Breast epithelium (tissue), 4 donors: ENCODE data around the gene PRTFDC1. TPM values are rescaled to one million over a fixed set of nuclear protein-coding genes. Genes with fewer than 3 reads are reported as not detected.

Experiments used
- DNase-seq, 2 donors: peaks; one replicate each; pipeline ENCODE4 v3.0.0-alpha.2; 2019; ENCODE audit warnings: low spot score in 2 of 2
- H3K27ac ChIP-seq, 2 donors: fragments of 200-600 bp; sonication (generic) in 1 of 2; one replicate each; pipeline ENCODE4 v1.5.1; 2016 to 2019; ENCODE audit warnings: mild to moderate bottlenecking in 1 of 2
- H3K27me3 ChIP-seq, 2 donors: fragments of 200-600 bp; sonication (generic) in 1 of 2; one replicate each; pipeline versions ENCODE4 v1.5.1 to v1.6.0; 2017 to 2019; ENCODE audit warnings: control low read depth in 1 of 2, mild to moderate bottlenecking in 1 of 2
- H3K36me3 ChIP-seq: fragments of 200-600 bp; one replicate; pipeline ENCODE4 v1.5.1; 2019
- H3K4me1 ChIP-seq, 2 donors: fragments of 200-600 bp; sonication (generic); one replicate each; pipeline ENCODE4 v1.5.1; 2016 to 2019; ENCODE audit warnings: control low read depth in 1 of 2
- H3K4me3 ChIP-seq, 3 donors: fragments of 200-600 bp; sonication (generic); 1 replicate in 2 of 3; 2 replicates in 1 of 3; pipeline ENCODE4 v1.5.1; 2016 to 2019; ENCODE audit warnings: mild to moderate bottlenecking in 3 of 3, moderate library complexity in 2 of 3
- H3K9me3 ChIP-seq, 2 donors: fragments of 200-600 bp; sonication (generic) in 1 of 2; one replicate each; pipeline ENCODE4 v1.5.1; 2016 to 2019; ENCODE audit warnings: control low read depth in 1 of 2
- POLR2A ChIP-seq: fragments of 450-650 bp; IDR thresholded peaks from one replicate; pipeline ENCODE4 v1.6.1; 2016; ENCODE audit warnings: antibody characterized with exemption, mild to moderate bottlenecking, moderate library complexity
- POLR2AphosphoS5 ChIP-seq, 3 donors: sonication (generic); formaldehyde crosslinking; IDR thresholded peaks; one replicate each; pipeline ENCODE4 v1.6.1; 2017; ENCODE audit warnings: antibody characterized with exemption in 3 of 3
- intact Hi-C: fragments of 100-400 bp; cut with DNase I; formaldehyde crosslinking; loops from one replicate; pipeline ENCODE4 v1.15.1; 2023; ENCODE audit warnings: low total_unique reads
- total RNA-seq, 3 donors: library from RNA; depleted of rRNA; stranded (reverse); fragments of >200 nt; gene quantifications; one replicate each; pipeline ENCODE4 v1.1.0, GENCODE V29; 2016
- TF ChIP-seq, protein P1 (sequence below), 3 donors: fragments of 450-650 bp; IDR thresholded peaks; one replicate each; pipeline ENCODE4 v1.5.1; 2016 to 2017; ENCODE audit warnings: antibody characterized with exemption in 3 of 3, mild to moderate bottlenecking in 3 of 3, moderate library complexity in 3 of 3

Gene PRTFDC1
- total RNA-seq, 3 donors from 2014 or later, result 2.6 to 6.6 (median 3.3) TPM

DNA sequence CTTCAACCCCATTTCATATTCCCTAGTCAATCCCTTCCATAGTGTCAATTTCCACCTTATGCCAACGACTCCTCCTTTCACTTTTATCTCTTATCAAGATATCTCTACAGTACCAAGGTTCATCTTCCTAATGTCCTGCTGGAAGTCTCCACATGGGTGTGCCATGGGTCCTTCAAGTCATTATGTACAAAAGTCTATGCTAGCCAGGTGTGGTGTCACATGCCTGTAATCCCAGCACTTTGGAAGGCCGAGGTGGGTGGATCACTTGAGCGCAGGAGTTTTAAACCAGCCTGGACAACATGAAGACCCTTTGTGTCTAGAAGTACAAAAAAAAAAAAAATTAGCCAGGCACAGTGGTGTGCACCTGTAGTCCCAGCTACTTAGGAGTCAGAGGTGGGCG, 47.6 kb downstream of the PRTFDC1 start:
- intact Hi-C loops, result no loop called here
- Histone ChIP-seq H3K4me3 (no peak overlapping the region), H3K36me3 (no peaks in the 10 kb centered on the region), H3K27ac (no peak overlapping the region), H3K27me3 (no peaks in the 10 kb centered on the region), H3K9me3 (no peaks in the 10 kb centered on the region), H3K4me1 (no peaks in the 10 kb centered on the region)
- DNase-seq, result no peak
- TF ChIP-seq POLR2AphosphoS5 (IDR thresholded peaks at IDR 0.05) (no peak), POLR2A (no peak)
- TF ChIP-seq, protein P1, sequence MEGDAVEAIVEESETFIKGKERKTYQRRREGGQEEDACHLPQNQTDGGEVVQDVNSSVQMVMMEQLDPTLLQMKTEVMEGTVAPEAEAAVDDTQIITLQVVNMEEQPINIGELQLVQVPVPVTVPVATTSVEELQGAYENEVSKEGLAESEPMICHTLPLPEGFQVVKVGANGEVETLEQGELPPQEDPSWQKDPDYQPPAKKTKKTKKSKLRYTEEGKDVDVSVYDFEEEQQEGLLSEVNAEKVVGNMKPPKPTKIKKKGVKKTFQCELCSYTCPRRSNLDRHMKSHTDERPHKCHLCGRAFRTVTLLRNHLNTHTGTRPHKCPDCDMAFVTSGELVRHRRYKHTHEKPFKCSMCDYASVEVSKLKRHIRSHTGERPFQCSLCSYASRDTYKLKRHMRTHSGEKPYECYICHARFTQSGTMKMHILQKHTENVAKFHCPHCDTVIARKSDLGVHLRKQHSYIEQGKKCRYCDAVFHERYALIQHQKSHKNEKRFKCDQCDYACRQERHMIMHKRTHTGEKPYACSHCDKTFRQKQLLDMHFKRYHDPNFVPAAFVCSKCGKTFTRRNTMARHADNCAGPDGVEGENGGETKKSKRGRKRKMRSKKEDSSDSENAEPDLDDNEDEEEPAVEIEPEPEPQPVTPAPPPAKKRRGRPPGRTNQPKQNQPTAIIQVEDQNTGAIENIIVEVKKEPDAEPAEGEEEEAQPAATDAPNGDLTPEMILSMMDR (IDR thresholded peaks at IDR 0.05), result no peak

DNA sequence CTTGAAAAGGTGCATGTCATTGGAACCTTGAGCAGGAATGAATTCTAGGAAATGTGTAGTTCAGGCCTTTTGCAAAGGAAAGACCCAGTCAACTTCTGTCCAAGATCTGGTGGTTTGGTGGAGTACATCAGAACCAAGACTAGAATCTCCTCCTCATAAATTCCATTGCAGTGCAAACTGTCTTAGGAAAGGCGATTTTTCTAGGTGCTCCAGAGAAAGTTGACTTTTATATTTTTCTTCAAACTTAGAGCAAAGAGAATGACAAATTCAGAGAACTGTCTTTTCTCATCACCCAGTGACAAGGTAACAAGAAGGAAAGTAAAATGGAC, 50.0 kb downstream of the PRTFDC1 start:
- Histone ChIP-seq H3K9me3 (no peaks in the 10 kb centered on the region), H3K27ac (no peak overlapping the region), H3K27me3 (no peaks in the 10 kb centered on the region), H3K4me1 (no peaks in the 10 kb centered on the region), H3K4me3 (no peak overlapping the region), H3K36me3 (no peaks in the 10 kb centered on the region)
- no peak for DNase-seq
- TF ChIP-seq, protein P1 (IDR thresholded peaks at IDR 0.05), result no peak
- TF ChIP-seq POLR2AphosphoS5 (IDR thresholded peaks at IDR 0.05) (no peak), POLR2A (no peak)
- intact Hi-C loops, result no loop called here

DNA sequence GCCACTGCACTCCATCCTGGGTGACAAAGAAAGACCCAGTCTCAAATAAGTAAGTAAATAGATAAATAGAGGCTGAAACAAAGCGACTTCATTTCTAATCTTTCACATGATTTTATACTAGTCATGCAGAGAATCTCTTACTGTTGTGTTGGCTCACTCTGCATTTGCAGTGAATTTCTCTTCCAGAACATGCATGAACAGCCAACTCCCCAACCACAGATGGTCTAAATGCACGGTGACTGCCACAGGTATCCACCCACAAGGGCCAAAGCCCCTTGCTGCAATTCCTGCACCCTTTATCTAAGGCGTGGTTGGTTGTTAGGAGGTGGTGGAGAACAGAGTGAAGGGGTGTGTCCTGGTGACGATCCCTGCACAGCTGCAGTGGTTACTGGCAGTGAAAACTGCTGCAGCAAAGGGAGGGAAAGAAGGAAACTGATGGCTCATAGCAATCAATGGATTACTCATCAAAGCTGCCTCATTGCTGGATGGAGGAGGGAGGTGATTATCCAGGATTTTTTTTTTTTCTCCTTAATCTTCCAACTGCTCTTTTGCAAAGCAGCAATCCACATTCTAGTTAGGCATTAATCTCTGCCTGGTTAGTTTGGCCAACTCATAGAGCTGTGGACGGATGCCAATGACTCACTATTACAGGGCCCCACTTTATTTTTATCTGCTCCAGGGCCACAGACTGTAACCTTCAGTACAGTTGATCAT, 50.6 kb downstream of the PRTFDC1 start:
- Histone ChIP-seq H3K4me1 (no peaks in the 10 kb centered on the region), H3K36me3 (no peaks in the 10 kb centered on the region), H3K27ac (no peak overlapping the region), H3K27me3 (no peaks in the 10 kb centered on the region), H3K9me3 (no peaks in the 10 kb centered on the region), H3K4me3 (no peak overlapping the region)
- intact Hi-C loops, result no loop called here
- no peak for DNase-seq
- no peak for TF ChIP-seq POLR2AphosphoS5 (IDR thresholded peaks at IDR 0.05)
- TF ChIP-seq, protein P1 (IDR thresholded peaks at IDR 0.05), result no peak
- no peak for TF ChIP-seq POLR2A

DNA sequence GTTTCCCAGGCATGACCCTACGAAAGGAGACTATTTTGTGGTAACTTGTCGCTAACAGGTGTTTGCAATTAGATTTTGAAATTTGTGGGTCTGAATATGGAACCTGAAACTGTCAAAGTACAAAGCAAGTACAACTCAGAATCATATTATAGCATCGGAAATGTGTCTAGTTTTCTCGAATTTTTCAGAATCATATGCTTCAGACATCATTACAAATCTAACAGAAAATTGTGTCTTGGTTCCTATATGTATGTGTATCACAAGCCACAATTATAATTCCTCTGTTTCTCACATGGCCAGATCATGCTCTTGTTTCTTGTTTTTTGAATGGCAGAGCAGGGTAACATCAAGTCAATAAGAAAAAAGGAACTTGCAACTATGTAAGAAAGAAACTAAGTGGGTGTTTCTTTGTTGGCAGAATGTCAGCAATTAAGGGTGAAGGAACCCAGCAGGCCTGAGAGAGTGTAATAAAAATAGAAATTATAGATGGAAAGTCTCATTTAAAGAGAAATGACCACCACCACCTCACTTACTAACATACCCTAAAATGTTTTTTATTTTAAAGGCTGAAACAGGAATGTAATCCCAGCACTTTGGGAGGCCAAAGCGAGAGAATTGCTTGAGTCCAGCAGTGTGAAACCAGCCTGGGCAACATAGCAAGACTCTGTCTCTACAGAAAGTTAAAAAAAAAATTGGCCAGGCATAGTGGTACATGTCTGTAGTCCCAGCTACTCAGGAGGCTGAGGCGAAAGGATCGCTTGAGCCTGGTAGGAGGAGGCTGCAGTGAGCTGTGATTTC, 51.3 kb downstream of the PRTFDC1 start:
- Histone ChIP-seq H3K4me1 (no peaks in the 10 kb centered on the region), H3K9me3 (no peaks in the 10 kb centered on the region), H3K4me3 (no peak overlapping the region), H3K36me3 (no peaks in the 10 kb centered on the region), H3K27me3 (no peaks in the 10 kb centered on the region), H3K27ac (no peak overlapping the region)
- intact Hi-C loops, result no loop called here
- TF ChIP-seq, protein P1 (IDR thresholded peaks at IDR 0.05), result no peak
- no peak for TF ChIP-seq POLR2A
- no peak for TF ChIP-seq POLR2AphosphoS5 (IDR thresholded peaks at IDR 0.05)
- no peak for DNase-seq

DNA sequence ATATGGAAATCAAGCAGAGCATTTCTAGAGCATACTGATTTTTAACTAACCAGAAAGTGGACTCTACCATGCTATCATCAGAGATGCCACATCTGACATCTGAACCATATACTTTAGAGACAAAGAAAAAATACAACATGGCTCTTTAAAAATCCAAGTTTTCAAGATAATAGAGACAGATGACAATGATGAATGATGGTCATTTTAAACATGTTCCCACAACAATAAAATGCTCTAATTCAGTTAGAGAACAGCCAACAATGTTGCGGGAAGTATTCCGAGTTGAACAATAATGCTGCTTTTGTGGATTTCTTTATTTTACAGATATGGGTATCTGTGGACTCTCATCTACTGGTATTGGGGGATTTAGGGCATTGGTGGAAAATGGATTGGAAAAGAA, 52.8 kb downstream of the PRTFDC1 start:
- Histone ChIP-seq H3K4me3 (no peak overlapping the region), H3K9me3 (no peaks in the 10 kb centered on the region), H3K36me3 (no peaks in the 10 kb centered on the region), H3K4me1 (no peaks in the 10 kb centered on the region), H3K27me3 (no peaks in the 10 kb centered on the region), H3K27ac (no peak overlapping the region)
- TF ChIP-seq POLR2AphosphoS5 (IDR thresholded peaks at IDR 0.05) (no peak), POLR2A (no peak)
- TF ChIP-seq, protein P1 (IDR thresholded peaks at IDR 0.05), result no peak
- DNase-seq, result no peak
- intact Hi-C loops, result no loop called here
